BJ (cell line): ENCODE data around the gene RPP40. TPM values are rescaled to one million over a fixed set of nuclear protein-coding genes. Genes with fewer than 3 reads are reported as not detected.

ENCODE experiments used
- CTCF ChIA-PET: fragments of 350-600 bp; formaldehyde crosslinking; extraction: SDS; loops from one replicate; lab custom pipeline; 2021; ENCODE audit warnings: antibody characterized with exemption, inconsistent platforms; lab: Yijun Ruan, JAX
- POLR2A ChIA-PET: fragments of 300-600 bp; sonication (Branson Sonifier 250); formaldehyde crosslinking; extraction: SDS; loops from one replicate; lab custom pipeline; 2021; ENCODE audit warnings: antibody characterized with exemption; lab: Charles Lee
- DNase-seq: peaks from one replicate; pipeline ENCODE4 v3.0.0-alpha.2; 2011; ENCODE audit warnings: low read depth
- H3K27me3 ChIP-seq: 2 replicates; pipeline ENCODE4 v1.6.0; 2011; ENCODE audit warnings: low read length; ENCODE audit not compliant: control insufficient read depth, insufficient read depth
- H3K36me3 ChIP-seq: 2 replicates; pipeline ENCODE4 v1.5.1; 2011; ENCODE audit warnings: low read length; ENCODE audit not compliant: control insufficient read depth, insufficient read depth
- H3K4me3 ChIP-seq: 2 replicates; pipeline ENCODE4 v1.5.1; 2011; ENCODE audit warnings: low read depth, mild to moderate bottlenecking, control low read depth, low read length
- polyA plus RNA-seq: library from polyadenylated mRNA; depleted of rRNA; stranded (reverse); fragments of >200 nt; gene quantifications from 2 replicates; pipeline ENCODE4 v1.2.3, GENCODE V29; 2011
- TF ChIP-seq, protein P1 (sequence below): IDR thresholded peaks from 2 replicates; pipeline ENCODE4 v1.5.1; 2011; ENCODE audit warnings: low read depth, mild to moderate bottlenecking, control low read depth, inconsistent platforms, low read length, moderate library complexity; ENCODE audit not compliant: insufficient read depth

Gene RPP40
- polyA plus RNA-seq, 1 experiment = 5.6 TPM

DNA sequence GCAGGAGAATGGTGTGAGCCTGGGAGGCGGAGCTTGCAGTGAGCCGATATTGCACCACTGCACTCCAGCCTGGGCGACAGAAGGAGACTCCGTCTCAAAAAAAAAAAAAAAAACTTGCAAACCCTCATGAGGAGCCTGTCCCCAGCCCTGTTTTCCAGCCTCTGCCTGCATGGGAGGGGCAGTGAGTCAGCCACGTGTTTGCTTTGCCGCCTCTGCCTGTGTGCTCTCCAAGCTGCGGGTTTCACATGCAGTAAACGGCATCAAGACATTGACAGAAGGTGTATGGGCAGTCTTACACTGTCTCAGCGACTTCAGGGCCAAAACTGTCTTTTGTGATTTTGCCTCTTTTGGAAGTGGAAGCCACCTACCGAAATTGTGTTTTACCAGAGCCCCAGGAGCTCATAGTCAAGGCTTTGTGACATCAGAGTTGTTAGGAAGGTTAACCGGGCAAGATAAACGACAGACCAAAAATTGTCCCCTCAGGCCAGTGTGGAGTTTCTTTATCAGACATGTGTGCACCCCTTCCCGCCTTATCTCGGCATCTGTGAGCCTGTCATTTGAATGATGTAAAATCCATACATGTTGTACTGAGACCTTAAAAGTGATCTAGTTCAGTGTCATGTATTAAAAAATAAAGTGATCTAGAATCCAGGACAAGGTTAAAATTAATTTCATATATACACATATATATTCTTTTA is 52.9 kb downstream of the RPP40 start:
- CTCF ChIA-PET = no interaction called here
- no peak overlapping the region for H3K4me3 ChIP-seq
- DNase-seq = no peak
- H3K36me3 ChIP-seq = peaks cover 16% of the 10 kb centered on the region
- POLR2A ChIA-PET = no interaction called here
- TF ChIP-seq, protein P1, sequence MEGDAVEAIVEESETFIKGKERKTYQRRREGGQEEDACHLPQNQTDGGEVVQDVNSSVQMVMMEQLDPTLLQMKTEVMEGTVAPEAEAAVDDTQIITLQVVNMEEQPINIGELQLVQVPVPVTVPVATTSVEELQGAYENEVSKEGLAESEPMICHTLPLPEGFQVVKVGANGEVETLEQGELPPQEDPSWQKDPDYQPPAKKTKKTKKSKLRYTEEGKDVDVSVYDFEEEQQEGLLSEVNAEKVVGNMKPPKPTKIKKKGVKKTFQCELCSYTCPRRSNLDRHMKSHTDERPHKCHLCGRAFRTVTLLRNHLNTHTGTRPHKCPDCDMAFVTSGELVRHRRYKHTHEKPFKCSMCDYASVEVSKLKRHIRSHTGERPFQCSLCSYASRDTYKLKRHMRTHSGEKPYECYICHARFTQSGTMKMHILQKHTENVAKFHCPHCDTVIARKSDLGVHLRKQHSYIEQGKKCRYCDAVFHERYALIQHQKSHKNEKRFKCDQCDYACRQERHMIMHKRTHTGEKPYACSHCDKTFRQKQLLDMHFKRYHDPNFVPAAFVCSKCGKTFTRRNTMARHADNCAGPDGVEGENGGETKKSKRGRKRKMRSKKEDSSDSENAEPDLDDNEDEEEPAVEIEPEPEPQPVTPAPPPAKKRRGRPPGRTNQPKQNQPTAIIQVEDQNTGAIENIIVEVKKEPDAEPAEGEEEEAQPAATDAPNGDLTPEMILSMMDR = no peak
- no peaks in the 10 kb centered on the region for H3K27me3 ChIP-seq

DNA sequence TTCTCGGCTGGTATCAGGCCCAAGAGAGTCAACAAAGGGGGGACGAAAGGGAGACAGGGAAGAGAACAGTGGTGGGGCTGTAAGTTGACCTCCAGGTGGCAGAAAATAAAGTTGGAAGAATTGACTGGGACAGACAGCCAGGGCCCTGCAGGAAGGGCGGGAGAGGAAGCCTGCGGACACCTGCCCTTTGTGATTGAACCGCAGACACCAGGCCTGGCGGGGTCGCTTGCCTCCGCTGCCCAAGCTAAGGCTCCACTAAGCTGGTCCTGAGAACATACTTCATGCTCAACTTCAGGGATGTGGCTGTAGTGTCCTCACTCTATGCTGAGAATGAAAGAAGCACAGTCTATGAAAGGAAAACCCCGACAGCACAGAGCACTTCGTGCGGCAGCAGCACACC is 53.8 kb downstream of the RPP40 start:
- Histone ChIP-seq H3K4me3 (no peak overlapping the region), H3K27me3 (no peaks in the 10 kb centered on the region), H3K36me3 (peaks cover 18% of the 10 kb centered on the region)
- ChIA-PET POLR2A (no interaction called here), CTCF (no interaction called here)
- TF ChIP-seq, protein P1 = no peak
- no peak for DNase-seq

DNA sequence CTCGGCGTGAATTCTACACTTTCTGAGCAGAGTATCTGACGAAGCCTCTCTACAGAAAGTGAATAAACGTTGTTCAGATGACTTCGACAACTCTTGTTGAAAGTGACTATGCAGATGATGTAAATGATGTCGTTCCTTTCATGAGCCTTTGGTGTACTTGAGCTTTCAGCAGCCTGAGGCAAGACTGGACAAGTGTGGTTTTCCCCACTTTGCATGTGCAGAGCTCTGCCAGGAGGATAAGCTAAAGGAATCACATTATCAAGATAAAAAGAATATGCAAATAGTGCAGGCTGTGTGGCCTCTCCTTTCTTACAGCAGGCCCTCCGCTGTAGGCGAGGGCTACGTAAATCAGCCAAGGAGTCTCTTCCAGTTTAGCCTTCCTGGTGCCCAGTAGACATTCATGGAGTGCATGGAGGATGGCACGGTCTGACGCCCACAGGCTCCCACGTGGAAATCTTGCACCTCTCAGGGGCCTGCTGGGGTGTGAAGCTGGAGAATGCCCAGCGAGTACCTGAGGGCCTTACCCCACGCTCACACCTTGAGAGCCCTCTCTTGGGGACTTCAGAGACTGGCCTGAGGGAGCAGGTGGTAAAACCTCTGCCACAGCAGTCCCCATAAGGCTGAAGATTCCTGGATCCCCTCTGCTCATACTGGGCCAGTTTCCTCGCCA is 54.9 kb downstream of the RPP40 start:
- CTCF ChIA-PET = no interaction called here
- Histone ChIP-seq H3K4me3 (no peak overlapping the region), H3K36me3 (peaks cover 21% of the 10 kb centered on the region), H3K27me3 (no peaks in the 10 kb centered on the region)
- DNase-seq = no peak
- POLR2A ChIA-PET = no interaction called here
- TF ChIP-seq, protein P1 = no peak

DNA sequence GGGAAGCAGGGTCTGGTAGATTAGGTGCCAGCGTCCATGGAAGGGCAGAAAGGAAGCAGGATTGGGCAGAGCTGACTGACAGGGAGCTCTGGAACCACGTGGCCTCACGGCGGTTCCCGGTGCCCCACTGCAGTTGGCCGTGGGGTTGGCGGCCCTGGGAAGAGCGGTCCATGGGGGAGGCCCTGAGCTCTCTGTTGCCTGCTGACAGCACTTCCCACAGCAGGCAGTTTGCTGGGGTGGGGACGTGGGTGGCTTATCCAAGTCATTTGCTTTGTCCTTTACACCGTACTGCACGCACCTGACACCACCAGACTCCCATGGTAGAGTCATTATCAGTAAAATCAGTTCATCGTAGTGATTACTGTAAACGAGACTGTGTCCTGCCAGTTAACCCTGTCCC is 56.1 kb downstream of the RPP40 start:
- DNase-seq = no peak
- Histone ChIP-seq H3K4me3 (no peak overlapping the region), H3K27me3 (no peaks in the 10 kb centered on the region), H3K36me3 (peaks cover 21% of the 10 kb centered on the region)
- POLR2A ChIA-PET = no interaction called here
- TF ChIP-seq, protein P1 = no peak
- CTCF ChIA-PET = interaction anchor here (1.0 kb wide), 1 partner anchor 8 kb away, joined by 3 read pairs; no protein-coding TSS in a partner anchor

DNA sequence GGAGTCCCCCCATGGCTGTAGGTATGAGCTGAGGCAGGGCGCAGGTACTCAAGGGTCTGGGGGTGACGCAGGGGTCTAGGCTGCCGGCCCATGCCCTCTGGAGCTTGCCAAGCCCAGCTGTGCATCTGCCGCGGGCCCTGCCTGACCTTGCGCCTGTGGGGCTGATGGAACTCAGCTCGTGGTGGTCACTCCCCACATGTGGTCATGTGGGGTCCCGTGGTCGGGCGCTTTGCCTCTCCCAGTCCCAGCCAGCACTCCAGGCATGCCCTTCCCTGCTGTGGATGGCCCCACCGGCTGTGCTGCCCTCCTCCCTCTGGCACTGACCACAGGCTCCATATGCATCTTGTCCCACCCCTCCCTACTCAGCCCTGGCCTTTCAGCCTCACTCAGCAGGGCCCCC is 57.3 kb downstream of the RPP40 start:
- ChIA-PET CTCF (interaction anchor here (0.6 kb wide), 1 partner anchor 145 kb away, joined by 3 read pairs; no protein-coding TSS in a partner anchor), POLR2A (no interaction called here)
- Histone ChIP-seq H3K27me3 (no peaks in the 10 kb centered on the region), H3K4me3 (no peak overlapping the region), H3K36me3 (peaks cover 20% of the 10 kb centered on the region)
- no peak for DNase-seq
- TF ChIP-seq, protein P1 = no peak
